GM12865 (cell line): ENCODE measurements around the gene WDR33.
A peak's percentile ranks its signal among the peaks of the same experiment; 100 is the strongest.
"Not testable (repeated sequence)": the region's sequence is repeated elsewhere in the genome, so short reads cannot be mapped to it uniquely, and the experiment has no call there.

Source experiments
- DNase-seq: peaks from one replicate; pipeline ENCODE4 v3.0.0; 2010; ENCODE audit warnings: low read depth
- H3K4me3 ChIP-seq: 2 replicates; pipeline ENCODE4 v1.5.1; 2011; ENCODE audit warnings: mild to moderate bottlenecking, low read depth, low read length, control low read depth
- TF ChIP-seq, protein P1 (sequence below): IDR thresholded peaks from 2 replicates; pipeline ENCODE4 v1.5.1; 2011; ENCODE audit warnings: low read length, control low read depth, low read depth, inconsistent platforms; ENCODE audit not compliant: insufficient read depth; ENCODE audit errors: missing control alignments

The WDR33 gene

DNA sequence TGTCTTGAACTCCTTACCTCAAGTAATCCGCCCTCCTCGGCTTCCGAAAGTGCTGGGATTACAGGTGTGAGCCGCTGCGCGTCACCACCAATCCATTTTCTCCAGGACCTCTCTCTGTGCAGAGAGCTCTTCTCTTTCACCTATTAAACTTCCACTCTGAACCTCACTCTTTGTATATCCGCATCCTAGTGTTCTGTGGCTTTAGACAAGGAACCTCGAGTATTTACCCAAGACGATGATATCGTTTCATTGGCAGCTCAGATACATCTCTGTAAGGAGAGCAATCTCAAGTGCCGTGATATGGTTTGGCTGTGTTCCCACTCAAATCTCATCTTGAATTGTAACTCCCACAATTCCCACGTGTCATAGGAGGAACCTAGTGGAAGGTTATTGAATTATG is 15.1 kb upstream of the WDR33 start:
- no peak for DNase-seq
- no peak overlapping the region for H3K4me3 ChIP-seq
- TF ChIP-seq, protein P1, sequence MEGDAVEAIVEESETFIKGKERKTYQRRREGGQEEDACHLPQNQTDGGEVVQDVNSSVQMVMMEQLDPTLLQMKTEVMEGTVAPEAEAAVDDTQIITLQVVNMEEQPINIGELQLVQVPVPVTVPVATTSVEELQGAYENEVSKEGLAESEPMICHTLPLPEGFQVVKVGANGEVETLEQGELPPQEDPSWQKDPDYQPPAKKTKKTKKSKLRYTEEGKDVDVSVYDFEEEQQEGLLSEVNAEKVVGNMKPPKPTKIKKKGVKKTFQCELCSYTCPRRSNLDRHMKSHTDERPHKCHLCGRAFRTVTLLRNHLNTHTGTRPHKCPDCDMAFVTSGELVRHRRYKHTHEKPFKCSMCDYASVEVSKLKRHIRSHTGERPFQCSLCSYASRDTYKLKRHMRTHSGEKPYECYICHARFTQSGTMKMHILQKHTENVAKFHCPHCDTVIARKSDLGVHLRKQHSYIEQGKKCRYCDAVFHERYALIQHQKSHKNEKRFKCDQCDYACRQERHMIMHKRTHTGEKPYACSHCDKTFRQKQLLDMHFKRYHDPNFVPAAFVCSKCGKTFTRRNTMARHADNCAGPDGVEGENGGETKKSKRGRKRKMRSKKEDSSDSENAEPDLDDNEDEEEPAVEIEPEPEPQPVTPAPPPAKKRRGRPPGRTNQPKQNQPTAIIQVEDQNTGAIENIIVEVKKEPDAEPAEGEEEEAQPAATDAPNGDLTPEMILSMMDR = no peak

DNA sequence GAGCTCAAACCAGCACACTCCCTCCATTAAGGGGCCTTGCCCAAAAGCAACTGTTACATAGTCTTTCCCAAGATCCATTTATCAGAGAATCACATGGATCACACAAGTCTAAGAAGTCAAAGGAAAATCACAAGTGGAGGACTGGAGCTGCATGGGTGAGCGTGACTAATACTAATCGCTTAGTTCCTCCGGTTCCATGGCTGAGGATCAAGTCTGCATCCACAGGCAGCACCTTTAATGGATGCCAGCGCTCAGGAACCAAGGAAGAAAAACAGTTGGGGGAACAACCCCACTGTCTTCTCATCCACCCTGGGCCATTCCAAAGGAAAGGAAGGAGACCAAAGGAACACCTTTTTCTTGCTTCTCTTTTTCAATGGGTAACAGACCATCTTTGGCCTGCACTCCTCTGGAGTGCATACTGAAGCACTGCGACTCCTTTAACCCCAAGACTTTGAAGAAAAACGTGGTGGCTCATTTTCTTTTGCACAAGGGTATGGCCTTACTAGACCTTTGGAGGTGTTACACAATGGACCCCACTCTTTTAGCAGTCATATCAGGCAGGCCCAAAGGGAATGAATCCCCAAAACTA is 9.2 kb upstream of the WDR33 start:
- TF ChIP-seq, protein P1 = no peak
- no peak overlapping the region for H3K4me3 ChIP-seq
- no peak for DNase-seq

DNA sequence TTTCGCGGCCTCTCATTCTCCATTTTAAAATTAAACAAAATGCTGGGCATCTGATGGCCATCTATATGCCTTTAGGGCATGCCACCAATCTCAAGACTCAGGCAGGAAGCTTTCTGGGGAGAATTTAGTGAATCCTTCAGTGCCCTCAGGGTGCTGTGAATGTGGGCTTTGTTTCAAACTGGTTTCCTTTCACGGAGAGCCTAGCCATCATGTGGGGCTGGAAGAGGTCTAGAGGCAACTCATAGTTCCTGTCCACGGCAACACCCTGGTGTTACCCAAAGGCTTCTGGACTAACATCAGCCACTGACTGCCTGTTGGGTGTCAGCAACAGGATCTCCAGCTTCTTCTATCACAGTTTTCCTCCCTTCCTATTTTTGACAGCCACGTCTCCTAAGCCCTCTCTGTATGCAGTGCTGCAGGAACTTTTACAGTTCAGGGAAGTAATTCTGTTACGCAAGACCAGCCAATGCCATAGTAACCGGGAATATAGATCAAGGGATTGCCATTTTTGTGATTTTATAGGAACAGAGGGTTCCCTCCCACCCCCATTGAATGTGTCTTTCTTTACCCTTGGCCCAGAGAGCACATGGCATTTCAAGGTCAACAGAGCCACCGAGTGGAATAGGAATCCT is 7.9 kb upstream of the WDR33 start:
- TF ChIP-seq, protein P1 = no peak
- no peak overlapping the region for H3K4me3 ChIP-seq
- no peak for DNase-seq

DNA sequence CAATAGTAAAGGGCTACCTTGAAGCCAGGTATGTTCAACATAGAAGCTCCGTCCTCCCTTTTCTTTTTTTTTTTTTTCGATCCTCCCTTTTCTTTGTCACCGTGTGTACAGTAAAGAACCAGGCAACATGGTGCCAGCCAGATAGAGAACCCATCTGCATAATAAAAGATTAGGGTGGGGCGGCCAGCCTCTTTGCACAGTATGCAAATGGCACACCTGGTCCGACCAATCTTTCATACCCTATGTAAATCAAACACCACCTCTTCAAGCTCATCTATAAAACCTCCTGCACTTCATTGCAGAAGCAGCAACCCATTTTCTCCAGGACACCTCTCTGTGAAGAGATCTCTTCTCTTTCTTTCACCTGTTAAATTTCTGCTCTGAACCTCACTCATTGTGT is 7.3 kb upstream of the WDR33 start:
- TF ChIP-seq, protein P1 = no peak
- no peak for DNase-seq
- no peak overlapping the region for H3K4me3 ChIP-seq

DNA sequence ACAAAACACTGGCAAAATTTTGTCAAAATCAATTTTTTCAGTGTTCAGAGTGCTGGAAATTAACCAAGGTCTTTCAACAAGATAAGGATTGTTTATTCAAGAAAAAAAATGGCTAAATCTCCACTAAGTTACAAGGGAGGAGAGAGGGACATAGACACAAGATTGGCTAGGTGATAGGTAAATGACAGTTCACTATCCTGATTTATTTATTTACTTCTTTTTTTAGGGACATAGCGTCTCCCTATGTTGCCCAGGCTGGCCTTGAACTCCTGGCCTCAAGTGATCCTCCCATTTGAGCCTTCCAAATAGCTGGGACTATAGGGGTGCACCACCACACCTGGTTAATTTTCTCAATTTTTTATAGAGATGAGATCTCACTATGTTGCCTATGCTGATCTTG is 3.7 kb upstream of the WDR33 start:
- TF ChIP-seq, protein P1 = no peak
- DNase-seq = no peak
- no peak overlapping the region for H3K4me3 ChIP-seq

DNA sequence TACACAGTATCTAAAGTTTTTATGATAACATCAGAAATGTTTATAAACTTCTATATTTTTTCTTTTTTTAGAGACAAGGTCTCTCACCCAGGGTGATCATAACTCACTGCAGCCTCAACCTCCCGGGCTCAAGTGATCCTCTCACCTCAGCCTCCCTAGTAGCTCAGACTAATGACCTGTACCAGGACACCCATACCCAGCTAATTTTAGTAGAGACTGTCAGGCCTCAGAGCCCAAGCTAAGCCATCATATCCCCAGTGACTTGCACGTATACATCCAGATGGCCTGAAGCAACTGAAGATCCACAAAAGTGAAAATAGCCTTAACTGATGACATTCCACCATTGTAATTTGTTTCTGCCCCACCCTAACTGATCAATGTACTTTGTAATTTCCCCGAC is 1.5 kb upstream of the WDR33 start:
- not testable (repeated sequence) for DNase-seq, H3K4me3 ChIP-seq

DNA sequence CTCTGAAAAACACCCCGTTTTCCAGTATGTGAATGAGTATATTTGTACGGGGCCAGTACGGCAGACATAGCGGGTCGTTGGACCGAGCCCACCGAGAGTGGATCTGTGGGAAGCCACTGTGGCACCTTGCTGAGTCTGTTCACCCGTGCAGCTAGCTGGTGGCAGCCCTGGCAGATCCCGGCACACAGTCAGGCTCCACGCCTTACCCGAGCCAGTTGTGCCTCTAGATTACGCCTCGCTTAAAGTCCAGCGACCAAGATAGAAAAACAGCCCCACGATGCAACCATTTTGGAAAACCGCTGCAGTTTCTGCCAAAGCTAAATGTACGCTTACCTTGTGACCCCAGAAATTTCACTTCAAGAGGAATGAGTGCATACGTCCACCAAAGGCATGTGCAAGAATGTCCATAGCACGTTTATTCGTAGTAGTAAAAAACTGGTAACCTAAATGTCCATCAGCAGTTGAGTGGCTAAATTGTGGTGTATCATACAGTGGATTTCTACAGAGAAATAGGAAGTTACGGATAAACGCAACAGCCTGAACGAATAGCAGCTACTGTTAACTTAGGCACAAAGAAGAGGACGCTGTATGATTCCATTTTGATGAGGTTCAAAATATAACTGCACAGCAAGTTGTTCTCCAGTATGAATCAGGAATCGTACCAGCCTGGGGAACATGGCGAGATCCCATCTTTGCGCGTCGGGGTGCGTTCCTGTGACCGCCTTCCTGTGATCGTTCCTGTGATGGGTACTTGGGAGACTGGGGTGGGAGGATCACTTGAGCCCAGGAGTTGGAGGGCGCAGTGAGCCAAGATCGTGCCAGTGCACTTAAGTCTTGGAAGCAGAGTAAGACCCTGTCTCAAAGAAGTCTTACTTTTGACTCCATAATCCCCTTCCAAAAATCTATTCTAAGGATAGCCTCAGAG is 688 bp upstream of the WDR33 start:
- peak overlapping the region; percentile 86 for H3K4me3 ChIP-seq
- no peak for DNase-seq
- TF ChIP-seq, protein P1 = no peak
